Suprapubic skin (tissue), 4 donors: Measurements from ENCODE around the gene ITK.

Experiments used
- EP300 ChIP-seq: sonication (generic); formaldehyde crosslinking; IDR thresholded peaks from one replicate; pipeline ENCODE4 v1.6.1; 2017; ENCODE audit warnings: antibody characterized with exemption
- POLR2A ChIP-seq, 2 donors: fragments of 450-650 bp; IDR thresholded peaks; one replicate each; pipeline ENCODE4 v1.6.1; 2017; ENCODE audit warnings: antibody characterized with exemption in 2 of 2, mild to moderate bottlenecking in 2 of 2, moderate library complexity in 2 of 2
- POLR2AphosphoS5 ChIP-seq, 3 donors: sonication (generic); formaldehyde crosslinking; IDR thresholded peaks; one replicate each; pipeline ENCODE4 v1.6.1; 2017; ENCODE audit warnings: antibody characterized with exemption in 3 of 3
- TF ChIP-seq, protein P1 (sequence below), 2 donors: fragments of 200-600 bp in 1 of 2; fragments of 450-650 bp in 1 of 2; sonication (generic) in 1 of 2; IDR thresholded peaks; one replicate each; pipeline ENCODE4 v1.5.1; 2016 to 2019; ENCODE audit warnings: antibody characterized with exemption in 2 of 2, mild to moderate bottlenecking in 1 of 2, moderate library complexity in 1 of 2

- no peak for TF ChIP-seq POLR2AphosphoS5 (IDR thresholded peaks at IDR 0.05)
- TF ChIP-seq, protein P1, sequence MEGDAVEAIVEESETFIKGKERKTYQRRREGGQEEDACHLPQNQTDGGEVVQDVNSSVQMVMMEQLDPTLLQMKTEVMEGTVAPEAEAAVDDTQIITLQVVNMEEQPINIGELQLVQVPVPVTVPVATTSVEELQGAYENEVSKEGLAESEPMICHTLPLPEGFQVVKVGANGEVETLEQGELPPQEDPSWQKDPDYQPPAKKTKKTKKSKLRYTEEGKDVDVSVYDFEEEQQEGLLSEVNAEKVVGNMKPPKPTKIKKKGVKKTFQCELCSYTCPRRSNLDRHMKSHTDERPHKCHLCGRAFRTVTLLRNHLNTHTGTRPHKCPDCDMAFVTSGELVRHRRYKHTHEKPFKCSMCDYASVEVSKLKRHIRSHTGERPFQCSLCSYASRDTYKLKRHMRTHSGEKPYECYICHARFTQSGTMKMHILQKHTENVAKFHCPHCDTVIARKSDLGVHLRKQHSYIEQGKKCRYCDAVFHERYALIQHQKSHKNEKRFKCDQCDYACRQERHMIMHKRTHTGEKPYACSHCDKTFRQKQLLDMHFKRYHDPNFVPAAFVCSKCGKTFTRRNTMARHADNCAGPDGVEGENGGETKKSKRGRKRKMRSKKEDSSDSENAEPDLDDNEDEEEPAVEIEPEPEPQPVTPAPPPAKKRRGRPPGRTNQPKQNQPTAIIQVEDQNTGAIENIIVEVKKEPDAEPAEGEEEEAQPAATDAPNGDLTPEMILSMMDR (IDR thresholded peaks at IDR 0.05) = no peak
- TF ChIP-seq POLR2A (IDR thresholded peaks at IDR 0.05) = no peak
- no peak for TF ChIP-seq EP300
These were observed 15.4 kb downstream of the ITK start for GRCh38 chr5:157196045-157196444.
